Measurements from ENCODE around the gene TC2N. TPM values are rescaled to one million over a fixed set of nuclear protein-coding genes. Genes with fewer than 3 reads are reported as not detected.

TC2N gene
- polyA plus RNA-seq, 1 donor from 2014 or later: 2.1 TPM

- Histone ChIP-seq H3F3A (ENCODE audit: insufficient read depth, low read length, poor library complexity, severe bottlenecking) (no peaks in the 10 kb centered on the region), H3K9ac (ENCODE audit: low read length) (no peak overlapping the region), H3K79me2 (replicated peaks; ENCODE audit: insufficient read depth, low read length) (no peaks in the 10 kb centered on the region), H3K9me3 (ENCODE audit: low read length) (no peaks in the 10 kb centered on the region), H3K27me3 (ENCODE audit: insufficient read depth, low read depth, low read length) (no peaks in the 10 kb centered on the region), H3K36me3 (ENCODE audit: insufficient read depth, low read length) (no peaks in the 10 kb centered on the region), H2AFZ (ENCODE audit: low read depth, low read length) (no peak overlapping the region), H4K20me1 (ENCODE audit: insufficient read depth) (no peaks in the 10 kb centered on the region), H3K4me2 (ENCODE audit: low read length) (no peak overlapping the region), H3K4me3 (ENCODE audit: low read length) (no peak overlapping the region), H3K9me2 (ENCODE audit: insufficient read depth, low read length) (no peaks in the 10 kb centered on the region), H3K27ac (ENCODE audit: low read length) (no peak overlapping the region)
- TF ChIP-seq REST (IDR thresholded peaks at IDR 0.05; ENCODE audit: borderline replicate concordance): no peak
- no peak for TF ChIP-seq POLR2AphosphoS5 (IDR thresholded peaks at IDR 0.05)
- TF ChIP-seq EP300 (conservative IDR thresholded peaks at IDR 0.05; ENCODE audit: poor library complexity, severe bottlenecking): no peak
- no peak for TF ChIP-seq MXI1 (conservative IDR thresholded peaks at IDR 0.05; ENCODE audit: poor library complexity, severe bottlenecking)
Measured at GRCh38 chr14:91796617-91797347, 70.6 kb downstream of the TC2N start.

- Histone ChIP-seq H3K9me2 (ENCODE audit: insufficient read depth, low read length) (no peaks in the 10 kb centered on the region), H3K27ac (ENCODE audit: low read length) (no peak overlapping the region), H2AFZ (ENCODE audit: low read depth, low read length) (no peak overlapping the region), H3F3A (ENCODE audit: insufficient read depth, low read length, poor library complexity, severe bottlenecking) (no peaks in the 10 kb centered on the region), H3K27me3 (ENCODE audit: insufficient read depth, low read depth, low read length) (no peaks in the 10 kb centered on the region), H3K36me3 (ENCODE audit: insufficient read depth, low read length) (no peaks in the 10 kb centered on the region), H3K9me3 (ENCODE audit: low read length) (no peaks in the 10 kb centered on the region), H3K9ac (ENCODE audit: low read length) (no peak overlapping the region), H3K4me2 (ENCODE audit: low read length) (no peak overlapping the region), H3K79me2 (replicated peaks; ENCODE audit: insufficient read depth, low read length) (no peaks in the 10 kb centered on the region), H4K20me1 (ENCODE audit: insufficient read depth) (no peaks in the 10 kb centered on the region), H3K4me3 (ENCODE audit: low read length) (no peak overlapping the region)
- TF ChIP-seq EP300 (conservative IDR thresholded peaks at IDR 0.05; ENCODE audit: poor library complexity, severe bottlenecking): no peak
- no peak for TF ChIP-seq EZH2 (IDR thresholded peaks at IDR 0.05; ENCODE audit: borderline replicate concordance, insufficient read depth, low read length, poor library complexity, severe bottlenecking)
- no peak for TF ChIP-seq TAF1 (IDR thresholded peaks at IDR 0.05; ENCODE audit: low read depth)
- no peak for TF ChIP-seq CTCF (IDR thresholded peaks at IDR 0.05; ENCODE audit: poor library complexity, severe bottlenecking)
- TF ChIP-seq SMC3 (conservative IDR thresholded peaks at IDR 0.05; ENCODE audit: poor library complexity): no peak
- TF ChIP-seq MXI1 (conservative IDR thresholded peaks at IDR 0.05; ENCODE audit: poor library complexity, severe bottlenecking): no peak
- TF ChIP-seq RAD21 (conservative IDR thresholded peaks at IDR 0.05): no peak
- no peak for TF ChIP-seq POLR2AphosphoS5 (IDR thresholded peaks at IDR 0.05)
- no peak for TF ChIP-seq REST (IDR thresholded peaks at IDR 0.05; ENCODE audit: borderline replicate concordance)
Measured at GRCh38 chr14:91793704-91794103, 73.6 kb downstream of the TC2N start.

Measured in neural cell (in vitro differentiated cells).